ENCODE results near the gene COQ8B.

DNA sequence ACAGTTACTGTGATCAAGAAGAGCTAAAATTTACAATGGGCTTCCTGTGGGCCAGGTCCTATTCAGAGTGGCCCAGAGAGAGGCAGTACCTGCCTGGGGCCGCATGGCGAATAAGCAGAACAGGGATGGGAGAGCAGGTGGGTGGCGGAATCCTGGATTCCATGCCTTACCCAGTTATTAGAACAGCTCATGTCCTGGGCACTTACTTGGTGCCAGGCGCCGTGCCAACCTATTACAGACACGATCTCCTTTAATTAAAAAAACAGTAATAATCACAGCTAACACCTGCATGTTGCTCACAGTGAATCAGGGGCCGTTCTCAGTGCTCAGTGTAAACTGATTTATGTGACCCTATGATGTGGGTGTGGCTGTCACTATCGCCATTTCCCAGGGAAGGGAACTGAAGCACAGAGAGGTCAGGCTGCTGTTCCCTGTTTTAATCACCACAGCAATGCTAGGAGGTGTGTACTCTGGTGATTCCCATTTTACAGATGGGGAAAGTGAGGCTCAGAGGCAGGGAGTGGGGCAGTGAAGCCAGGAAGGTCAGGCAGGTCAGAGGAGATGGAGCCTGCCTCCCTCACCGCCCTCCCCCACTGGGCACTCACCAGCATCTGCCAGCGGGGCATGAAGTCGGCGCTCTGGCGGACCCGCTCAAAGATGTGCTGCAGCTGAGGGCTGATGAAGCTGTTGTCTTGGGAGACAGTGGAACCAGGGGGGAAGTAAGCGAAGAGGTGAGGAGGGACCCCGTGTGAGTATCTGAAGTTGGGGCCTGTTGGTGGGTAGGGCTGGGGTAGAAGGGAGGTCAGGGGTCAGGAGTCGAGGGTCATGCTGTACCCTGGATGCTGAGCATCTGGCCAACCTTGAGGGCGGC, 12.0 kb downstream of the COQ8B start:
- TF ChIP-seq, protein P1, sequence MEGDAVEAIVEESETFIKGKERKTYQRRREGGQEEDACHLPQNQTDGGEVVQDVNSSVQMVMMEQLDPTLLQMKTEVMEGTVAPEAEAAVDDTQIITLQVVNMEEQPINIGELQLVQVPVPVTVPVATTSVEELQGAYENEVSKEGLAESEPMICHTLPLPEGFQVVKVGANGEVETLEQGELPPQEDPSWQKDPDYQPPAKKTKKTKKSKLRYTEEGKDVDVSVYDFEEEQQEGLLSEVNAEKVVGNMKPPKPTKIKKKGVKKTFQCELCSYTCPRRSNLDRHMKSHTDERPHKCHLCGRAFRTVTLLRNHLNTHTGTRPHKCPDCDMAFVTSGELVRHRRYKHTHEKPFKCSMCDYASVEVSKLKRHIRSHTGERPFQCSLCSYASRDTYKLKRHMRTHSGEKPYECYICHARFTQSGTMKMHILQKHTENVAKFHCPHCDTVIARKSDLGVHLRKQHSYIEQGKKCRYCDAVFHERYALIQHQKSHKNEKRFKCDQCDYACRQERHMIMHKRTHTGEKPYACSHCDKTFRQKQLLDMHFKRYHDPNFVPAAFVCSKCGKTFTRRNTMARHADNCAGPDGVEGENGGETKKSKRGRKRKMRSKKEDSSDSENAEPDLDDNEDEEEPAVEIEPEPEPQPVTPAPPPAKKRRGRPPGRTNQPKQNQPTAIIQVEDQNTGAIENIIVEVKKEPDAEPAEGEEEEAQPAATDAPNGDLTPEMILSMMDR (IDR thresholded peaks at IDR 0.05): no peak
- TF ChIP-seq EP300 (IDR thresholded peaks at IDR 0.05) (no peak), POLR2AphosphoS5 (IDR thresholded peaks at IDR 0.05) (no peak), POLR2A (IDR thresholded peaks at IDR 0.05) (no peak)

All from suprapubic skin (tissue), 4 donors.